ENCODE data around the gene THSD4. TPM values are rescaled to one million over a fixed set of nuclear protein-coding genes. Genes with fewer than 3 reads are reported as not detected.

The THSD4 gene
- total and polyA plus RNA-seq, 9 of the 15 experiments (the other 6 are each of a cell fraction or from before 2014, with no cell fraction given): 0.04 TPM; not detected in 5

- H2AFZ ChIP-seq (ENCODE audit: low read depth, low read length): no peak overlapping the region
- intact Hi-C loops (cut with micrococcal nuclease) (no loop called here), in situ Hi-C loops (cut with MboI) (no loop called here)
- no peak for ATAC-seq
- no peaks in the 10 kb centered on the region for H3K79me2 ChIP-seq (ENCODE audit: control insufficient read depth, insufficient read depth, low read length)
- H4K20me1 ChIP-seq (replicated peaks; ENCODE audit: control insufficient read depth, insufficient read depth, low read length): no peaks in the 10 kb centered on the region
- no peaks in the 10 kb centered on the region for H3K27me3 ChIP-seq (ENCODE audit: control insufficient read depth in 2 of 2, insufficient read depth in 2 of 2, low read length in 2 of 2)
- FAIRE-seq: no peak
- no peaks in the 10 kb centered on the region for H3K36me3 ChIP-seq (ENCODE audit: control insufficient read depth, insufficient read depth, low read length)
- 0% methylated on average over 4 of the region's 4 CpGs for WGBS (ENCODE audit: insufficient coverage, low coverage, missing lambda C conversion rate)
- no peak overlapping the region for H3K27ac ChIP-seq (ENCODE audit: extremely low read depth, low read depth, low read length)
- H3K9me3 ChIP-seq (replicated peaks; ENCODE audit: control insufficient read depth, insufficient read depth, low read depth, low read length): no peaks in the 10 kb centered on the region
- no TSS peak for BruUV-seq (replicated peaks)
- no peak overlapping the region for H3K9ac ChIP-seq (ENCODE audit: insufficient read depth in 1 of 2, low read depth in 2 of 2, low read length in 2 of 2)
- no peaks in the 10 kb centered on the region; a peak in 1 of 5 replicates for H3K4me1 ChIP-seq (replicated peaks in 1 of 2; ENCODE audit: control insufficient read depth in 2 of 2, insufficient read depth in 2 of 2, low read length in 2 of 2)
- DNase-seq (ENCODE audit: extremely low read depth in 1 of 4, low spot score in 3 of 4): no peak
- CTCF ChIA-PET (ENCODE audit: low intra/inter-chr PET ratio): no interaction called here
- H3K4me3 ChIP-seq: no peak overlapping the region
- POLR2A ChIA-PET: no interaction called here
- no peak overlapping the region for H3K4me2 ChIP-seq (ENCODE audit: insufficient read depth, low read length)
- H3K9me1 ChIP-seq (ENCODE audit: control insufficient read depth, insufficient read depth, low read length): no peaks in the 10 kb centered on the region
- TF ChIP-seq HNRNPL (IDR thresholded peaks at IDR 0.05; ENCODE audit: low read depth, low read length) (no peak), ZEB2 (IDR thresholded peaks at IDR 0.05) (no peak), ZFP36 (IDR thresholded peaks at IDR 0.05; ENCODE audit: low read depth, low read length, partially characterized antibody) (no peak), NEUROD1 (IDR thresholded peaks at IDR 0.05; ENCODE audit: borderline replicate concordance, low read depth, low read length, partially characterized antibody) (no peak), KAT2B (IDR thresholded peaks at IDR 0.05; ENCODE audit: low read depth, low read length) (no peak), ATF2 (CRISPR knock-in tag; IDR thresholded peaks at IDR 0.05) (no peak), DLX4 (CRISPR knock-in tag; IDR thresholded peaks at IDR 0.05) (no peak), RERE (CRISPR knock-in tag; IDR thresholded peaks at IDR 0.05; ENCODE audit: borderline replicate concordance) (no peak), EP300 (IDR thresholded peaks at IDR 0.05; ENCODE audit: low read length) (no peak), ELF4 (CRISPR knock-in tag; IDR thresholded peaks at IDR 0.05) (no peak), STAT6 (CRISPR knock-in tag; IDR thresholded peaks at IDR 0.05) (no peak), MBD1 (CRISPR knock-in tag; IDR thresholded peaks at IDR 0.05) (no peak)
These were observed 532.2 kb downstream of the THSD4 start for GRCh38 chr15:71647487-71647808.
